Measurements from ENCODE around the gene IGFN1. TPM values are rescaled to one million over a fixed set of nuclear protein-coding genes. Genes with fewer than 3 reads are reported as not detected.

Gene IGFN1
- total and polyA plus RNA-seq, 4 donors: 0.03 to 0.14 (median 0.08) TPM; not detected in 1

GRCh38 chr1:201222125-201222524 lies 31.5 kb downstream of the IGFN1 start:
- 62% methylated on average over 6 of the region's 6 CpGs for WGBS
- H3K4me1 ChIP-seq (ENCODE audit: control insufficient read depth in 4 of 4, insufficient read depth in 4 of 4, low read length in 3 of 4): peaks cover 3 to 13% (median 7%) of the 10 kb centered on the region in 4 donors
- DNase-seq (ENCODE audit: low spot score): no peak

DNA sequence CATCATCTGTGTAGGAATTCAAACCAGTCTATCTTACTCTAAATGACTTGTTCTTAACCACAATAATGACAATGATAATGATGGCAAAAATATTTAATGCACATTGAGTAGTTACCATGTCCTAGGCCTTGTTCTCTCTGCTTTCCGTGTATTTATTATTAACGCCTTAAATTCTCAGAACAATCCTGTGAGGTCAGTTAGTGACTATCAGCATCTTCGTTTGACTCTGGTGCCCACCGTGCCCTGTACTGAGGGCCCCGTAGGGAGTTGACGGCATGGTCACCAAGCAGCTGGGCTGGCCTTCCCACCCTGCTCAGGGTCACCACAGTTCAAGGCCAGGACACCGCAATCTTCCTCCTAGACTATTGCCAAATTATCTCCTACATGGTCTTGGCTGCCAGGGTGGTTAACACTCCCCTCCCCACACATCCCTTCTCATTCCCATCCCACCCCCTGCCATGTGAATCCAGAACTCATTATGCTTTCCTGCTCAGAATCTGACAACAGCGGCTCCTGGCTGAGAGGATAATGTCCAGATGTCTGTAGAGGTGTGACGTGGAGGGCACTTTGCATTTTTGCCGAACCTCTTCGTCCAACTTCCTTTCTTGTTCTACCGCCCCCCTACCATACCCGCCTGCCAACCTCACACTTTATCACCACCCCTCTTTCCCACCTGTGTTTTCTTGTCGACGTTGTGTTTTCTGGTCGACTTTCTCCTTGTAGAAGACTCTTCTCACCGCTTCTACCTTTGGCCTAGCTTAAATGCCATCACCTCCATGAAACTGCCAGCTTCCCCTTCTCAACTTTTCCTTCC lies 33.4 kb downstream of the IGFN1 start:
- Histone ChIP-seq H3K27ac (ENCODE audit: low read depth in 1 of 2, low read length in 2 of 2) (no peak overlapping the region), H3K4me1 (ENCODE audit: control insufficient read depth in 4 of 4, insufficient read depth in 4 of 4, low read length in 3 of 4) (peaks cover 3 to 13% (median 7%) of the 10 kb centered on the region in 4 donors), H3K9ac (ENCODE audit: low read depth in 1 of 2, low read length in 2 of 2) (no peak overlapping the region), H3K36me3 (ENCODE audit: control insufficient read depth in 4 of 4, insufficient read depth in 3 of 4, low read depth in 1 of 4, low read length in 3 of 4) (no peaks in the 10 kb centered on the region), H3K27me3 (ENCODE audit: control insufficient read depth in 4 of 4, insufficient read depth in 4 of 4, low read length in 3 of 4) (no peaks in the 10 kb centered on the region), H3K9me3 (ENCODE audit: control insufficient read depth in 4 of 4, low read length in 3 of 4) (no peaks in the 10 kb centered on the region), H3K4me3 (ENCODE audit: low read depth in 1 of 3, low read length in 3 of 3) (no peak overlapping the region)
- WGBS: 85% methylated on average over 17 of the region's 17 CpGs
- DNase-seq (ENCODE audit: low spot score): no peak
- TF ChIP-seq SP1 (IDR thresholded peaks at IDR 0.05) (no peak), GABPA (IDR thresholded peaks at IDR 0.05 in 1 of 2, conservative IDR thresholded peaks at IDR 0.05 in 1 of 2) (no peak), CTCF (IDR thresholded peaks at IDR 0.05; ENCODE audit: low read depth, low read length, missing input control) (no peak), JUND (IDR thresholded peaks at IDR 0.05) (no peak), NR2F2 (IDR thresholded peaks at IDR 0.05) (no peak), RAD21 (IDR thresholded peaks at IDR 0.05) (no peak), TAF1 (conservative IDR thresholded peaks at IDR 0.05) (no peak), MAX (IDR thresholded peaks at IDR 0.05) (no peak), FOXA1 (IDR thresholded peaks at IDR 0.05) (no peak), HNF4A (conservative IDR thresholded peaks at IDR 0.05) (no peak), FOXA2 (IDR thresholded peaks at IDR 0.05) (no peak), EGR1 (IDR thresholded peaks at IDR 0.05; ENCODE audit: low read depth in 2 of 2) (no peak), HNF4G (IDR thresholded peaks at IDR 0.05) (no peak), RXRA (IDR thresholded peaks at IDR 0.05) (no peak), YY1 (IDR thresholded peaks at IDR 0.05) (no peak)
- TF ChIP-seq, protein P1, sequence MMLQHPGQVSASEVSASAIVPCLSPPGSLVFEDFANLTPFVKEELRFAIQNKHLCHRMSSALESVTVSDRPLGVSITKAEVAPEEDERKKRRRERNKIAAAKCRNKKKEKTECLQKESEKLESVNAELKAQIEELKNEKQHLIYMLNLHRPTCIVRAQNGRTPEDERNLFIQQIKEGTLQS (IDR thresholded peaks at IDR 0.05): no peak
- TF ChIP-seq, protein P2, sequence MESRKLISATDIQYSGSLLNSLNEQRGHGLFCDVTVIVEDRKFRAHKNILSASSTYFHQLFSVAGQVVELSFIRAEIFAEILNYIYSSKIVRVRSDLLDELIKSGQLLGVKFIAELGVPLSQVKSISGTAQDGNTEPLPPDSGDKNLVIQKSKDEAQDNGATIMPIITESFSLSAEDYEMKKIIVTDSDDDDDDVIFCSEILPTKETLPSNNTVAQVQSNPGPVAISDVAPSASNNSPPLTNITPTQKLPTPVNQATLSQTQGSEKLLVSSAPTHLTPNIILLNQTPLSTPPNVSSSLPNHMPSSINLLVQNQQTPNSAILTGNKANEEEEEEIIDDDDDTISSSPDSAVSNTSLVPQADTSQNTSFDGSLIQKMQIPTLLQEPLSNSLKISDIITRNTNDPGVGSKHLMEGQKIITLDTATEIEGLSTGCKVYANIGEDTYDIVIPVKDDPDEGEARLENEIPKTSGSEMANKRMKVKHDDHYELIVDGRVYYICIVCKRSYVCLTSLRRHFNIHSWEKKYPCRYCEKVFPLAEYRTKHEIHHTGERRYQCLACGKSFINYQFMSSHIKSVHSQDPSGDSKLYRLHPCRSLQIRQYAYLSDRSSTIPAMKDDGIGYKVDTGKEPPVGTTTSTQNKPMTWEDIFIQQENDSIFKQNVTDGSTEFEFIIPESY (IDR thresholded peaks at IDR 0.05): no peak

More at GRCh38 chr1:201222125-201222524, 31.5 kb downstream of the IGFN1 start:
- H3K9me3 ChIP-seq (ENCODE audit: control insufficient read depth in 4 of 4, low read length in 3 of 4): no peaks in the 10 kb centered on the region
- no peak overlapping the region for H3K9ac ChIP-seq (ENCODE audit: low read depth in 1 of 2, low read length in 2 of 2)
- H3K27ac ChIP-seq (ENCODE audit: low read depth in 1 of 2, low read length in 2 of 2): no peak overlapping the region
- no peak overlapping the region for H3K4me3 ChIP-seq (ENCODE audit: low read depth in 1 of 3, low read length in 3 of 3)
- no peaks in the 10 kb centered on the region for H3K36me3 ChIP-seq (ENCODE audit: control insufficient read depth in 4 of 4, insufficient read depth in 3 of 4, low read depth in 1 of 4, low read length in 3 of 4)
- no peak for TF ChIP-seq GABPA (IDR thresholded peaks at IDR 0.05 in 1 of 2, conservative IDR thresholded peaks at IDR 0.05 in 1 of 2)
- TF ChIP-seq RXRA (IDR thresholded peaks at IDR 0.05): peak; percentile 95 to 99
- TF ChIP-seq HNF4G (IDR thresholded peaks at IDR 0.05): peak; percentile 80
- TF ChIP-seq JUND (IDR thresholded peaks at IDR 0.05): peak in 1 of 2 donors; percentile 29
- no peak for TF ChIP-seq EGR1 (IDR thresholded peaks at IDR 0.05; ENCODE audit: low read depth in 2 of 2)
- TF ChIP-seq HNF4A (conservative IDR thresholded peaks at IDR 0.05): peak; percentile 85 to 91
- TF ChIP-seq YY1 (IDR thresholded peaks at IDR 0.05): no peak
- no peak for TF ChIP-seq CTCF (IDR thresholded peaks at IDR 0.05; ENCODE audit: low read depth, low read length, missing input control)
- peak; percentile 22 for TF ChIP-seq NR2F2 (IDR thresholded peaks at IDR 0.05)
- TF ChIP-seq SP1 (IDR thresholded peaks at IDR 0.05): peak; percentile 83
- TF ChIP-seq TAF1 (conservative IDR thresholded peaks at IDR 0.05): no peak
- no peaks in the 10 kb centered on the region for H3K27me3 ChIP-seq (ENCODE audit: control insufficient read depth in 4 of 4, insufficient read depth in 4 of 4, low read length in 3 of 4)
